Activated naive CD8-positive, alpha-beta T cell treated with anti-CD3 and anti-CD28 coated beads, Interleukin-2, amount 50 U/mL, for 16 hours (primary cell): ENCODE measurements around the gene GALNT2.
A peak's percentile ranks its signal among the peaks of the same experiment; 100 is the strongest.

ENCODE experiments used
- DNase-seq: peaks from one replicate; pipeline ENCODE4 v3.0.0-alpha.2; 2020; ENCODE audit warnings: low read depth, low spot score

The GALNT2 gene

GRCh38 chr1:230112782-230113181 is 45.7 kb downstream of the GALNT2 start:
- DNase-seq, result no peak

DNA sequence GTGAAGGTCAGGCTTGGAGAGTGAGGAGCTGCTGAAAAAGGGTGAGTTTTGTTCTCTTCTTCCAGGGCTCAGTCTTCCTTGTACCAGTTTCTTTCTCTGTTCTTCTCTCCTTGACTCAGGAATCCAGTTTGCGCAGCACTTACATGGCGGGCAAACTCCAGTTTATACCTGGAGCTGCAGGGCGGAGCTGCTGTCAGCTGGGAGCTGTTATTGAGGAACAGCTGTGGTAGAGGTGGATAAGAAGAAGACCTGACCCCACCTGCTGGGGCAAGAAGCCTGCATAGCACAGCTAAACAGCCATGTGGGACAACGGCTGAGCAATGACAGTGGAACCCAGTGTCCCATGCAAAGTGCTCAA is 46.2 kb downstream of the GALNT2 start:
- DNase-seq, result no peak

DNA sequence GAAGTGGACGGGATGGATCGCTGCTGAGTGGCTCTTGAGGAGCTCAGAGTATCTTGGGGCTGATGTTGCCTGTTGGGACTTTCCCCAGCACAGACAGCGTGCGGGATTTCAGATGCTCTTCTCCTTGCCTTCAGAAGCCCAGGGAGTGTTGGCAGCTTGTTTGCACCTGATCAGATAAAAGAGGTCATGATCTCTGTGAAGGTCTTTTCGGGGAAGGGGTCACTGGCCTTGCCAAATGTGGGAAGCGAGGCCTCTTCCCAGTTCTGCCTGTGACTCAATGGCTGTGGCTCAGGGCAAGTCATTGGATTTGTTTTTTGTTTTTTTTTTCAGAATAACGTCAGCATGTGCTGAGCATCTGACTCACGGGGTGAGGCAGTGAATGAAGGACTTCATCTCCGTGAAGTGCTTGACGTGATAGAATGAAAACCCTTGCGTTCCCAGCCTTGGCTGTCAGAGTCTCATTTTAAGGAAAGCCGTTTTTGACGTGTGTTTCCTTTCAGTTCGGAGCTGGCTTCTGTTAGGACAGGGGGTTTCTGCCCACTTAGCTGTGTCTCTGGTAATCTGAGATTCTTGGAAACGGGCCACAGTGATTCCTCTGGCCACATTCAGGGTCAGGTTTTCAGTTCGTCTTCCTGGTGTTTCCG is 46.7 kb downstream of the GALNT2 start:
- DNase-seq, result no peak

DNA sequence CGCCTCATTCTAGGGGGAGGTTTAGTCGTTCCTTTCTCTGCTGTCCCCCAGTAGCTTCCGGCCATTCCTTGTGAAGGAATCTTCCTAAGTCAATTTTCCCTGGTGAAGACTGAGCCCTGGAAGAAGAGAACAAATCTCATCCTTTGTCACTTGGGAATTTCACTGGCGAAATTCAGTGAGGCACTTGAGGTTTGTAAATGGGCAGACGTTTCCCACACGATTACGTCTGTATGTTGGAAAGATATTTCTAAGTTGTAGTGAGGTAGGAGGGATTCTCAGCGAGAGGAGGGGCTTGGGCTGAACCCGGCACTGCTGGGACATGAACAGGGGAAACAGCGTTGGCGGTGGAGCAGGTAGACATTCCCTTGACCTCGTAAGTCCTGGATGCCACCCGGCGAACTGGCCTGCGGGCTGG is 47.2 kb downstream of the GALNT2 start:
- no peak for DNase-seq

GRCh38 chr1:230117694-230118093 is 50.7 kb downstream of the GALNT2 start:
- DNase-seq, result no peak

DNA sequence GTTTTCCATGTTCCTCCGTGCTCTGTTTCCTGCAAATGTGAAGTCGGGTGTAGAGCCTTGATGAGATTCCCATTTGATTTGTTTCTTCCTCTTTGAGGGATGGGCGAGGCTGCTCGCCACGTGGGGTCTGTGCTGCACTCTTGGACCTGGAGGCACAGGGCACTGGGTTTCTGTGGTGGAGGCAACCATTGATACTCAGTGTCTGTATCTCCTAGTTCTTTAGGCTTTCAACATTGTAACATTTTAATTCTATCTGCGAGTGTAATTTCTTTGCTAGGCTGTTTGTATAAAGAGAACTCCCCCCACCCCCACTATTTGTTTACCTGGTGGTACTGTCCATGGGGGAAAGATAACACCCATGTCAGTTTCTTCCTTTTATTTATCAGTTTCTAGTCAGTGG is 52.3 kb downstream of the GALNT2 start:
- DNase-seq, result no peak

DNA sequence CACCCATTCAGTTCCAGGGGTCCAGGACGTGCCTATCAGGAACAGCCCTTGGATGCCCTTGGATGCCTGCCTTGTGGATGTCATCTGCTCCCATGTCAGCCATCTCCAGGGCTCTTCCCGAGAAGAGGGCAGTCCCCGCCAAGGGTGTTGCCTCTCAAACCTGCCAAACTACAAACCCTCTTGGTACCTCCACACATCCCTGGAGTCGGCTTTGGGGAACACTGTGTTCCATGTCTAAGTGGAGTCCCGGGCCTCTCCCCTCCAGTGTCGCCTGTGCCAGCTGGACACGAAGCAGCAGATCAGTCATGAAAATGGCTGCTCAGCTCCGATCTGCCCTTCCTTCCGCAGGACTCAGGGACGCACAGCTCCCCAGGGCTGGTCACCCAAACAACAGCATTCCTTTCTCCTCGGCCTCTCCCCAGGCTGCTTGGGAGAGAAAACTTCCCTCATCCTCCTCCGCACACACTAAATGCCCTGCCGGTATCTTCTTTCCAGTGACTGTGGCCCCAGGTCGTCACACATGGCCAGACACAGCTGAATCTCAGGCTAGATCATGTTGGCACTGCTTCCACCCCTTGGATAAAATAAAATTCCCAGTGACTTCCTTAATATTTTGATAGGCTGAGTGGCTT is 53.4 kb downstream of the GALNT2 start:
- no peak for DNase-seq

- no peak for DNase-seq
Measured at GRCh38 chr1:230120921-230121381, 53.9 kb downstream of the GALNT2 start.

DNA sequence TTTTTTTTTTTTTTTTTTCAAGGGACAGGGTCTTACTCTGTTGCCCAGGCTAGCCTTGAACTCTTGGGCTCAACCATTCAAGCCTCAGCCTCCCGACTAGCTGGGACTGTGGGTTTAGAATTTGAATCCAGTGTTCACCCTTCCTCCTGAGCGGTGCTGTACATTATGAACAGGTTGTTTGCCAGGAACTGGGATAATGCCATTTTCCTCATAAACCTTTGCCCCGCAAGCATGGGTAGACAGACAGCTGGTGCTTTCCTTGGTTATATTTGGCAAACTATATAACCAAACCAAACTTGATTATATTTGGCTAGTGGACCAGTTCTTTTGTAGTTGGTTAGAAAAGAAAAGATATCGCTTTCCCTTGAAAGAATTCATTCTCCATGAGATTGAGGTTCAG is 54.9 kb downstream of the GALNT2 start:
- DNase-seq, result no peak

DNA sequence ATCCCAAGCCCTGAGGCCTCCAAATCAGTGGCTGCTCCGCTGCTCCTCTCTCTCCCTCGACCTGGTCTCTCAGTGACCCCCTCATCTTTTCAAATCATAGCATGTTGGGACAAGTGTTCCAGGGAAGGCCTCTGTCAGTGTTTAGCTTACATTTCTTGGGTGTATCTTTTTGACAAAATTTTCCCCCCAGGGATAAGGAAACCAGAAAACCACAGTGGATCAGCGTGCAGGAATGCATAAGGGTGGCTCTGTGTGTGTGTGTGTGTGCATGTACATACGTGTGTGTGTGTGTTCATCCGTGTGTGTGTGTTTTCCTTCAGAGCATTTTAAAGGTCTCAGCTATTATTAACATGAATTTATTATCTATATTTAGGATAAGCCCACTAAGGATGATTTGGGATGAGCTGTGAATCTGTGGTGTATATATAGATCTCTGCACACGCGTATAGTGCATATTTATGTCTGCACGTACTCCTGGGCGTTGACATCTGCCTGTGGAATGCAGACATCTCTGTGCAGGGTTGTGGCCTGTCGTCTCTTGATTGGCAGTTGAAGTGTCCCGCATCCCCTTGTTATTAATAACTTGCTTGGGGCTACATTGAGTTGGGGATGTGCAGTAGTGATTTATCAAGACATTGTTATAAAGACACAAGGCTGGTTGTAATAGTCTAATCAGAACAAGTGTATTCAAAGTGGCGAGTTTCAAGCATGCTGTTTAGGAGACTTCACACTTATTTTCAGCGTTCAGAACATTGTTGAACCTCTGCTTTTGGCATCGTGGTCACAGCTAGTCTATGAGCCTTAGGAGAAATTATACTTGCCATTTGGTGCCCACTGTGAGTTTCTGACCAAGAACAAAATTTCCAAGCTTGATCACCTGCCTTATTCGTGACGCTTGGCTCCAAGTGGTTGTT is 55.6 kb downstream of the GALNT2 start:
- DNase-seq, result no peak

- DNase-seq, result no peak
Measured at GRCh38 chr1:230123280-230124185, 56.5 kb downstream of the GALNT2 start.

GRCh38 chr1:230124186-230125128 is 57.4 kb downstream of the GALNT2 start:
- DNase-seq, result no peak

- no peak for DNase-seq
Measured at GRCh38 chr1:230125141-230125540, 58.1 kb downstream of the GALNT2 start.

- no peak for DNase-seq
Measured at GRCh38 chr1:230125640-230126528, 58.8 kb downstream of the GALNT2 start.

DNA sequence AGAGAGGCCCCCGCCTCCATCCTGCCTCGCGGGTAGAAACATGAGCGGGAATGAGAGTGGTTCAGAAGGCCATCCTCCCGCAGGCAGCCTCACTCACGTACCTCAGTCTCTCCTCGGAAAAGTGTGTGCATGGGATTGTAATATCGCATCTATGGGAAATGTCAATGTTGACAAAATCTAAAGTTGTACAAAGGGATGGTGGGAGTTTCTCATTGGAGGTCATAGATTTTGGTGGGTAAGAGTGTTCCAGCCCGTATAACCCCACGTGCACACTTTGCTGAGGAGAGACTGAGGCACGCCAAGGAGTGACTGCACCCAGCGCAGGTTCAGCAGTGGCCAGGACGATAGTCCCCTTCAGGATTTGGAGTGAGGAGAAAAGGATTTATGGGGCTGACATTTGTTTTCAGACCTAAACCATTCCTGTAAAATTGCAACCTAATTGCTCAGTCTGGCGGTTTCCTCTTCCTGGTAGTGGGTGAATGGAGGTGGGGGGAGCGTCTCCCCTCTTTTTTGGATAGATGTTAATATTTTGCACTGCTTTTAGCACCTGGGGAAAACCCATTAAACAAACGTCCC is 59.6 kb downstream of the GALNT2 start:
- no peak for DNase-seq

DNA sequence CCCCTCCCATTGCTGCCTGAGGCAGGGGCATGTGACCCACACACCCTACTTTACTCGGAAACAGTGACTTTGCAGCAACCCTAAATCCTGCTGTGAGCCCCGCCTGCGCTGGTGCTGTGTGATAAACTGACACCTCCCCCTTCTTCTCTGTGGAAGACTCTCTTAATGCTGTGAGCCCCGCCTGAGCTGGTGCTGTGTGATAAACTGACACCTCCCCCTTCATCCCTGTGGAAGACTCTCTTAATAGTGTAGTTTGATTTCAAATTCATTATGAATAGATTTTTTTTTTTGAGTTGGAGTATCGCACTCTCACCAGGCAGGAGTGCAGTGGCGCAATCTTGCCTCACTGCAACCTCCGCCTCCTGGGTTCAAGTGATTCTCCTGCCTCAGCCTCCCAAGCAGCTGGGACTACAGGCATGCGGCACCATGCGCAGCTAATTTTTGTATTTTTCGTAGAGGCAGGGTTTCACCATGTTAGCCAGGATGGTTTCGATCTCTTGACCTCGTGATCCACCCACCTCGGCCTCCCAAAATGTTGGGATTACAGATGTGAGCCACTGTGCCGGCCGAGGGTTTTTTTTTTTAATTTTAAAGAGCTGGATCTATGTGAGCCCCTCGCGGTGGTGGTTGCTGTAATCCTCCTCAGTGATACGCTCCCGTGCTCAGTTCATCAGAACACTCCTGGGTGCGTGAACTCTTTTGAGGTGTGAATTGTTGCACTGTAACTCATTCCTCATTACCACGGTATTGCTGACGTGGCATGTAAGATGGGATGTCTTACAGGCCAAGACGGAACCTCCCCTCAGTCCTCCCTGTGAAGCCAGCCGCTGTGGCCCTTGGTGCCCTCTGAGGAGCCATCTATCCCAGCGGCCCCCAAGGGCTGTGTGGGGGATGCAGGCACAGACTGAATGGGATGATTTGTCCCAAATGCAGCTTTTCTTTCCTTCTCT is 60.3 kb downstream of the GALNT2 start:
- peak; percentile 22 for DNase-seq

GRCh38 chr1:230128569-230129285 is 61.7 kb downstream of the GALNT2 start:
- no peak for DNase-seq
